Kidney capillary endothelial cell (primary cell): ENCODE data around the gene COG8.
A peak's percentile ranks its signal among the peaks of the same experiment; 100 is the strongest.
"Not testable (repeated sequence)": the region's sequence is repeated elsewhere in the genome, so short reads cannot be mapped to it uniquely, and the experiment has no call there.

Experiments used
- DNase-seq: peaks from one replicate; pipeline ENCODE4 v3.0.0-alpha.2; 2018; ENCODE audit warnings: low spot score

Gene COG8

GRCh38 chr16:69318911-69319289 lies 20.5 kb downstream of the COG8 start:
- DNase-seq = no peak

- no peak for DNase-seq
Measured at GRCh38 chr16:69318177-69318910, 21.0 kb downstream of the COG8 start.

GRCh38 chr16:69316595-69317034 lies 22.7 kb downstream of the COG8 start:
- no peak for DNase-seq

GRCh38 chr16:69315486-69316311 lies 23.7 kb downstream of the COG8 start:
- no peak for DNase-seq

- DNase-seq = no peak
Measured at GRCh38 chr16:69314534-69314933, 24.8 kb downstream of the COG8 start.

GRCh38 chr16:69313469-69313868 lies 25.9 kb downstream of the COG8 start:
- no peak for DNase-seq

GRCh38 chr16:69311533-69312387 lies 27.6 kb downstream of the COG8 start:
- peak; percentile 16 for DNase-seq

GRCh38 chr16:69310653-69311532 lies 28.5 kb downstream of the COG8 start, which contains the start of gene VPS4A:
VPS4A (plus strand) TSS chr16:69311350; CDS start chr16:69311512, 162 bp downstream.
- peak; percentile 93 for DNase-seq

GRCh38 chr16:69309316-69309715 lies 30.0 kb downstream of the COG8 start:
- DNase-seq = no peak

GRCh38 chr16:69307856-69308255 lies 31.5 kb downstream of the COG8 start:
- DNase-seq = no peak

GRCh38 chr16:69307091-69307490 lies 32.3 kb downstream of the COG8 start:
- no peak for DNase-seq

- no peak for DNase-seq
Measured at GRCh38 chr16:69306031-69306430, 33.3 kb downstream of the COG8 start.

GRCh38 chr16:69302301-69302700 lies 37.1 kb downstream of the COG8 start:
- no peak for DNase-seq

- DNase-seq = no peak
Measured at GRCh38 chr16:69301861-69302260, 37.5 kb downstream of the COG8 start.

- no peak for DNase-seq
Measured at GRCh38 chr16:69301187-69301586, 38.2 kb downstream of the COG8 start.

GRCh38 chr16:69298261-69298660 lies 41.1 kb downstream of the COG8 start:
- no peak for DNase-seq

GRCh38 chr16:69296771-69297170 lies 42.6 kb downstream of the COG8 start:
- not testable (repeated sequence) for DNase-seq

- no peak for DNase-seq
Measured at GRCh38 chr16:69294051-69294450, 45.3 kb downstream of the COG8 start.

- DNase-seq = no peak
Measured at GRCh38 chr16:69293401-69293800, 46.0 kb downstream of the COG8 start.

- DNase-seq = not testable (repeated sequence)
Measured at GRCh38 chr16:69291657-69292056, 47.7 kb downstream of the COG8 start.
